NCI-H1417 treated with DMSO at 0.1 percent for 48 hours (cell line): Measurements from ENCODE around the gene WHRN.

Experiments
- DNase-seq: peaks from one replicate; lab custom pipeline; 2025; lab: John Stamatoyannopoulos, UW

The WHRN gene

DNA sequence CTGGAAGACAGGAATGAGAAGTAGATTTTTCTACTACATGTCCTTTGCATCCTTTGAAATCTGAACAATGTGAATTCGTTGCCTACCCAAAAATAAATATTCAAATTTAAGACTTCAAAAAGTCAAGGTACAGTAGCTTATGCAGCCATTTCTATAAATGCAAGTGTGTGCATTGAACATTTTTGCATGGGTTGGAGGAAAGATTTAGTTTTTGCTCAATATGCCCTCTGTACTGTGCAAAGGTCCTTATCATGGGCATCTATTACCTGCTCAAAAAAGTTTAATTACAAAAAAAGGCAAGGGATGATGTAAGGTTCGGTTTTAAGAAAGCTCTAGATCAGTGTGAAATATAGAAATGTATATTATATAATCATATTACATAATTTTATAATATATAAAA lies 140.1 kb downstream of the WHRN start:
- DNase-seq, result no peak

DNA sequence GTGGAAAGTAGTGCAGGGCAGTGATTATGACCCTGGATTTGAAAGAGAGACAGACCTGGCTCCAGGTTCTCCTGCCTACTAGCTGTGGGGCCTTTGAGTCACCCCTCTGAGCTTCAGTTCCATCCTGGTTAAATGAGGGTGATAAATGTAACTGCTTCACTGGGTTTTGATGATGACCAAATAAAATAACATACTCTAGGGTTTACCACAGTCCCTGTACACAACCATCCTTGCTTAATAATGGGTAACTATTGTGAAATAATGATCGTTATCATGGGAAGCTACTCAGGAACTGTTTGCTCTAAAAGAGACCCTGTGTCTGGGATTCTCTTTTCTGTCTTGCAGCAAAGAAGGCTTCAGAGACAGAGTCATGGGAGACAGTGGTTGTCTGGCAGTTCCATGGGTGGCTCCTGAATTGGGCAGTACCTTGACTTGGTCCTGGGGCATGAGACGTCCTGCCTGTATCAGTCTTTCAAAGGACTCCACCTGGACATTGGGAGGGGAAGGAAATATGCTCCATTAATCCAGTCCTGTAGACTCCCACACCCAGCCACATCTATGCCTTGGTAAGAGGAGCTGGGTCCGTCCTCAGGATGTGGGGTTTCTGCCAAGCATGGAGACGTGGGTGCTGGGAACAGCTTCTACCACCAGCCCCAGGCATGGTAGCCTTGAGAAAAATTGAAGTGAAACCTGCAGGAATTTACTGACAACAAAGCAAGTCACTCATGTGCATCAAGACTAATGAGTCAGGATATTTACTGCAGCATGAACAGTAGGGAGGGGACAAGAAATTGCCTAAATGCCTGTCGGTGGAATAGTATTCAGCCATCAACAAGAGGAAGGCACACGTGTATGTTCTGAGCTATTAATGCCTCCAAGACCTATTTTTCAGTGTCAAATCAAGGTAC lies 140.9 kb downstream of the WHRN start:
- DNase-seq, result no peak

DNA sequence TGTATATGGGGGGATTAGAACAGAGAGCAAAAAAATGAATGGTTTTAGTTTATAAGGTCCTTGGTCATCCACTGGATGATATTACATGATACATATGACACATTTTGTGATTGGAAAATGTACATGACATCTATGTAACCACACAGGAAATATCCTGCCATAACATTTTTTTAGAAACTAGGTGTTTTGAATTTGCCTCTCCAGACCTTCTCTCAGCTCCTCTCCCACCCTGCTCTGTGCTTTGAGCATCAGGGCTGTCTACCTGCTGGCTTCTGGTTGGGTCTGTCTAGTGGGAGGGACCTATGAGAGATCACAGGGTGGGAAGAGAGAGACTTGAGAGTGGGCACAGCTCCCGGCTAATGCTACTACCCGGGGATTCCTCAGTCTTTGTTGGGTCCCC lies 141.8 kb downstream of the WHRN start:
- no peak for DNase-seq

DNA sequence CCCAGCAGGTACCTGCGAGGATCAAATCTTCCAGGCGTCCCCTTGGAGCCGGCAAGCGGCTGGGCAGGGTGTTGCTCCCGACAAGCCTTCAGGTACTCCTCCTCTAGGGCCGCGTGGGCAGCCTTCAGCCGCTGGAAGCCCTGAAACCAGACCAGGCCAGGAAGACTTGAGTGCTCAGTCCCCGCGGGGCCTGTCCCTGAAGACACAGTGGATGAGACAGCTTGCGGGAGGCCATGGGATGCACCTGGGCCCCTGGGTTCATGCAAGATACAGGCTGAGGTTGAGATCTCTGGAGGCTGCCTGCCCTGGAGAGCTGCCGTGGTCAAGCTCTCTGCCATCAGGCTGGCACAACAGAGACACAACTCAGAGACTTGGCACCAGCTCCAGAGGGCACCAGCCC lies 142.9 kb downstream of the WHRN start:
- no peak for DNase-seq

DNA sequence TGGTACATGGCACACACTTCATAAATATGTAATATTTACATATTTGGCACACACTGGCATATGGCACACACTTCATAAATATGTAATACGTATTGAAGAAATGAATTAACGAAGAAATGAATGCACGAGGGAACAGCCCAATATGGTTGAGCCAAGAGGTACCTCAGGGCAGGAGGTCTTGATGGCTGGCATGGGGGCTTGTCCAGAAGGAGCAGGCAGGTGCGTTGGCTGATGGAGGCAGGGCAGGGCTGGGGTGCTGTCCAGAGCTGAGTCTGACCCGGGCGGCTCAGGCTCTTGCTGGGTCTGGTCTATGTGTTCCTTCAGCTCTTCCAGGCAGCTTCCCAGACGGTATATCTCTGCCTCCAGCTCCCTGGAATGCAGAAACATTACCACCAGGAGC lies 143.7 kb downstream of the WHRN start:
- no peak for DNase-seq

DNA sequence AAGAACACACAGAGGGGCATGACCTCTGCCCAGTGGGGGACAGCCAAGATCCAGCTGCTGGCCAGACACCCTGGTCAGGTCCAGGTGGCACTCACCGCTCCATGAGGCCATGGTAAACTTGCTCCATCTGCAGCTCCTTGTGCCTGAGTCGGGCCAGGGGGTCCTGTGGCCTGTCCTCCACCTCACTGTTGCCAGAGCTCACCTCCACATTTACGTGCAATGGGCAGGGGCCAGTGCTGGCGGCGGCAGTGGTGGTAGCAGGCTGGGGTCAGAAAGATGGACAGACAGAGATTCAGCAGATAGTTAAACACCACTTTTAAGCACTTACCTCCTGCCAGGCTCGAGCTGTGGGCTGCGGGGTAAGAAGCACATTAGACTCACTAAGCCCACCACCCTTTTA lies 145.5 kb downstream of the WHRN start:
- DNase-seq, result no peak

DNA sequence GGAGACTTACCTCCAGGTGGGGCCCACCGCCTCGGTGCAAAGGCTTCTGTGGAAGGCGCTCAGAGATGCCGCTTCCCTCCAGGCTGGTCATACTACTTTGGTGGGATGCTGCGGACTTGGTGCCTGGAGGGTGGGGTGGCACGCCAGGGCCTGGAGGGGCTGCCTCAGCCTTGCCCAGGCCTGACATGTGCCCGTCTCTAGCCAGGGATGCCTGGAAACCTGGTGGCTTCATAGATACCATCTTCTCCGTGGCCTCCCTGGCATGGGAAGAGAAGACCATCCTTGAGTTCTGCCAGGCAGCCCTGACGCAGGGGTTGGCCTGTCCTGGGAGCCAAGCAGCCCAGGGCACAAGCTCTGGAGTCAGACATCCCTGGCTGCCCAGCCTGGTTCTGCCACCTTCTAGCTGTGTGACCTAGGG lies 147.4 kb downstream of the WHRN start:
- DNase-seq, result no peak

DNA sequence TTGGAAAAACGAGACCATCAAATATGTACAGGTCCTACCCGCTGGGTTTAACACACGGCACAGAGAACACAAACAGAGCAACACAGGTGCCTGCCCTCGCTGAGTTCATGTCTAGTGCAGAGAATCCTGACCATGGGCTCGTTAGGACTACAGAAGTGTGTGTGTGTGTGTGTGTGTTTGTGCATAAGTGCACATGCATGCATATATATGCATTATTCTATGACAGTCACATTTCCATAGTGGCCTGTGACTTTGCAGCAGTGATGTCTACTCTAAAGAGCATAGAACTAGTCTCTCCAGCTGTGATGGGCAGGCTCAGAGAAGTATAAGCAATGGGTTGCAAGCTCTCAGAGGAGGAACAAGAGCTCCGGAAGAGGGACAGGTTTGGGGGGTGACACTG lies 147.9 kb downstream of the WHRN start:
- DNase-seq, result no peak

DNA sequence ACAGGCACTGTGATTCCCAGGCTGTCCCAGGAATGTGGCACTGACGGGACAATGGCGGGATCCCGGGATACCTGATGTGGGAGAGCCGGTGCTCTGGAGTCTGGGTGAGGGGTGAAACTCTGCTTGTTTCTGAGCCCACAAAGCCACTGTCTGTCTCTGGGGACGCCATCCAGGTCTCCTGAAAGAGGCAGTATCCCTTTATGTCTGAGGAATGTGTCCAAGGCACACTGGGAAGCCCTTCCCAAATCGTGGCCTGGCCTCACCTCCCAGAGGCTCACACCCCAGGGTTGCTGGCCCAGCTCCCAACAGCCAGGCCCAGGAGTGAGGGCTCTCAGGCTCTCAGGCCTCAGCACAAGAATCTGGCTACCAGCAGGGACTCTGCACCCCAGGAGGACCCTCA lies 148.5 kb downstream of the WHRN start:
- DNase-seq, result no peak

DNA sequence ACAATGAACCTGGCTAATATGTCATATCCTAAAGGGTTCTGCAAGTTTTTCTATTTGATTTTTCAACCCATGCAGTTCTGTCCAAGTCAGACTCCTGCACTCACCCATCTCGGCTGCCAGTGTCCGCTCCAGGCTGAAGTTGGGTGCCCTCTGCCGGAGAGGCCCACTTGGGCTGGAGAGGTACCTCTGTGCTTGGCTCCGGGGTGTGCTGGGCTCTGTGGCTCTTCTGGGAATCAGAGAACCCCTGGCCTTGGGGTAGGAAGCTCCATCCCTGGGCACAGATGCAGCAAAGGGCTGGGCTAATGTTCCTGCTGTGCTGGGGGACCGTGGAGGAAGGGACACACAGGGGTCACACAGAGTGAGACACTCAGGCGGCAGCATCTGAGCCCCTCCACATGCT lies 149.5 kb downstream of the WHRN start:
- no peak for DNase-seq
